Activated T-cell treated with anti-CD3 and anti-CD28 coated beads, Interleukin-2, amount 50 U/mL, for 72 hours (primary cell): Measurements from ENCODE around the gene NIP7. TPM values are rescaled to one million over a fixed set of nuclear protein-coding genes. Genes with fewer than 3 reads are reported as not detected.

Experiments
- ATAC-seq, 2 donors: fragments of 150-1000 bp; cut with Tn5 transposase; replicated peaks in 1 of 2; 2 replicates each; pipeline ENCODE4 v1.10.0; 2021; ENCODE audit warnings: moderate library complexity in 2 of 2, mild to moderate bottlenecking in 1 of 2
- DNase-seq, 2 donors: peaks; one replicate each; pipeline ENCODE4 v3.0.0; 2021 to 2022; ENCODE audit warnings: mixed read lengths in 1 of 2
- H3K27ac Mint-ChIP-seq: one replicate; pipeline ENCODE4 v1.8.0; 2022; ENCODE audit warnings: mild to moderate bottlenecking, moderate library complexity, mixed read lengths
- H3K27me3 Mint-ChIP-seq: one replicate; pipeline ENCODE4 v1.8.0; 2022; ENCODE audit warnings: low read depth, mixed read lengths
- H3K36me3 Mint-ChIP-seq, 2 donors: one replicate each; pipeline ENCODE4 v1.8.0; 2022; ENCODE audit warnings: mixed read lengths in 2 of 2, mild to moderate bottlenecking in 1 of 2; ENCODE audit not compliant: insufficient read depth in 2 of 2
- H3K4me1 Mint-ChIP-seq: one replicate; pipeline ENCODE4 v1.8.0; 2022; ENCODE audit warnings: low read depth, mixed read lengths
- H3K4me3 Mint-ChIP-seq, 2 donors: one replicate each; pipeline ENCODE4 v1.8.0; 2022; ENCODE audit warnings: mild to moderate bottlenecking in 2 of 2, mixed read lengths in 2 of 2, moderate library complexity in 2 of 2
- H3K9me3 Mint-ChIP-seq, 2 donors: one replicate each; pipeline ENCODE4 v1.8.0; 2022; ENCODE audit warnings: mixed read lengths in 2 of 2
- total RNA-seq, 2 donors: library from RNA; stranded (reverse); gene quantifications; one replicate each; pipeline ENCODE4 v1.2.3, GENCODE V29; 2022

NIP7 gene
- total RNA-seq, 2 donors from 2014 or later: 30.8 to 32.2 TPM

DNA sequence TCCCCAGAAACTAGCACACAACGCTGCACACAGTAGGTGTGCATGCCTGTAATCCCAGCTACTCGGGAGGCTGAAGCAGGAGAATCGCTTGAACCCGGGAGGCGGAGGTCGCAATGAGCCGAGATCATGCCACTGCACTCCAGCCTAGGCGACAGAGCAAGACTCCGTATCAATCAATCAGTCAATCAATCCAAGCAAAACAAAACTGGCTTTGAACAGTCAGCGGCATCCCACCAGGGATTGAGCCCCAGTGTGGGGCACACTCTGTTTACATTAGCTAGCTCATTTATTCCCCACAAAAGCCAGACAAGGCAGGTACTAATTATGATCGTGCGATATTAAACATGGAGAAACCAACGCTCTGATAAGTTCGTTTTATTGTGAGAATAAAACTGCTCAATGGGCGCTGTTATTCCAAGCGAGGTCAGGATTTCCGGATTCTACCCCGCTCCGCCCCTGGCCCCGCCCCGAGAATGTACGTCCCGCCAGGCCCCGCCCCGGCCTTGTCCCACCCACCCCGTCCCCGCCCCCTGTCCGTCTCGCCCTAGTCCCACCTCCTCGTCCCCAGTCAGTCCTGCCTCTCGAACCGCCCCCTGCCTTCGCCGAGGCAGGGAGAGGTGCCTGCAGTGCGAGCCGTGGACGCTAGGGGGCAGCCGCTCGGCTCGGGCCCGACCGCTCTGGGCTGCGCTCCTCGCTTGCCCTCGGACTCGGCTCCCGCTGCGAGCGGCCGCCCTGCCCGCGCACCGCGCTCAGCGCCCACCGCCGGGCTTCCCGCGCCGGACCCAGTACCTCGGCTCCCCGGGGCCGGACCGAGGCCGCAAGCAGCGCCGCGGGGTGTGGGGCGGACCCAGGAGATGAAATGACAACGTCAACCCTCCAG, 28.7 kb upstream of the NIP7 start, which contains the start of gene VPS4A:
TSS of gene VPS4A (plus strand) at position 698 of the 880 bp plus-strand sequence. CDS start at position 860, 162 bp downstream.
- peak; percentile 98 to 100 for DNase-seq
- no peaks in the 10 kb centered on the region for H3K9me3 Mint-ChIP-seq
- H3K4me3 Mint-ChIP-seq: peak within 1 kb of the TSS; percentile 89 to 99
- peak; percentile 92 to 96 for ATAC-seq
- H3K27ac Mint-ChIP-seq: peak within 1 kb of the TSS; percentile 77
- H3K36me3 Mint-ChIP-seq: peaks cover 2 to 12% of the 10 kb centered on the region in 2 donors
- H3K4me1 Mint-ChIP-seq: peaks cover 29% of the 10 kb centered on the region
- no peaks in the 10 kb centered on the region for H3K27me3 Mint-ChIP-seq

DNA sequence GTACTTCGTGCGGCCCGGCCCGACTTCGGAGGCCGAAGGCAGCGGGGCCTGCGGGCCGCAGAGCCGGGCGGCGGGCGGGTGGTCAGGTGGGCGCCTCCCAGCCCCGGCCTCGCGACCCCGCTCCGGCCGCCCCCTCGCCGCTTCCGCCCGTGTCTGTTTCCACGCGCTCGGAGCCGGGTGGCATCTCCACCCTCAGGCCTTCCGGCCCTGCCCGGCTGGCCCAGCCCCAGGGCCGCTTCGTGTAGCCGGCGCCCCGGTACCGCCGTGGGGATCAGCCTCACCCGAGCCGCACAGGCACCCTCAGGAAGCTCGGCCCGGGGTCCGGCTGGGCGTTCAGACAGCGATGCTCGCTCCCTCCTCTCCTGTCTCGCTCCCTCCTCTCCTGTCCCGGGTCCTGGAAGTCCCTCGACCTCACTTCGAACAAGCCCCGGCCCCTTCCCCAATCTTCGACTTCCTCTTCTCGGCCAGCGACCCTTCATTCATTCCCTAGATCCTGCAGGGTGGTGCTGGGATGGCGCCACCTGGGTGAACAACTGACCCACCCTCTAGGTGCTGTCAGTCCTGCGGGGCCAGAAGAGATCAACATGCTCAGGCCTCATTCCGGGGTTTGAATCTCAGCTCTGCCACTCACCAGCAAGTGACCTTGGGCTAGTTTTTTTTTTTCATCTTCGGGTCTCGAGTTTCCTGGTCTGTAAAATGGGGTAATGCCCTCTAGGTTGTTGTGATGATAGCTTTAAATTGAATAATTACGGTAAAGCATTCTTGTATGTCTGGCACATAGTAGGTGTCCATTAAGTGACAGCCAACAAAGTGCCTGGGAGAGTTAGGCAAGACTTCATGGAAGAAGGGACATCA, 27.8 kb upstream of the NIP7 start:
- H3K4me1 Mint-ChIP-seq: peaks cover 29% of the 10 kb centered on the region
- peak; percentile 56 to 65 for DNase-seq

DNA sequence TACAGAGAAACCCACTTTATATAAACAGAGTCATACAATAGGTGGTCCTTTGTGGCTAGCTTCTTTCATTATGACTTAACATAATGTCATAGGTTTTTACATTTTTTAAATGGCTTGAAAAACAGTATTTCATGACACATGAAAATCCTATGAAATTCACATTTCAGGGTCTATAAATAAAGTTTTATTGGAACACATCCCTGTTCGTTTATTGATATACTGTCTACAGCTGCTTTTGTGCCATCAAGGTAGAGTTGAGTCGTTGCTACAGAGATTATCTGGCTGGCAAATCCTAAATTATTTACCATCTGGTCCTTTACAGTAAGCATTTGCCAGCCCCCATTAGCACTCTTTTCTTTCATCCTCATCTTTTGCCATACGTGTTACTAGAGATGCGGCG, 26.1 kb upstream of the NIP7 start:
- Mint-ChIP-seq H3K4me1 (peaks cover 29% of the 10 kb centered on the region), H3K27me3 (no peaks in the 10 kb centered on the region), H3K27ac (peak overlapping the region; percentile 79), H3K9me3 (no peaks in the 10 kb centered on the region), H3K36me3 (peaks cover 2 to 16% of the 10 kb centered on the region in 2 donors), H3K4me3 (peak overlapping the region; percentile 71 to 74)
- ATAC-seq: no peak
- DNase-seq: no peak

More for the DNA sequence above, 27.8 kb upstream of the NIP7 start:
- Mint-ChIP-seq H3K27ac (peak overlapping the region; percentile 77), H3K9me3 (no peaks in the 10 kb centered on the region), H3K4me3 (peak overlapping the region; percentile 87 to 99), H3K36me3 (peaks cover 2 to 14% of the 10 kb centered on the region in 2 donors), H3K27me3 (no peaks in the 10 kb centered on the region)
- peak; percentile 61 to 69 for ATAC-seq

DNA sequence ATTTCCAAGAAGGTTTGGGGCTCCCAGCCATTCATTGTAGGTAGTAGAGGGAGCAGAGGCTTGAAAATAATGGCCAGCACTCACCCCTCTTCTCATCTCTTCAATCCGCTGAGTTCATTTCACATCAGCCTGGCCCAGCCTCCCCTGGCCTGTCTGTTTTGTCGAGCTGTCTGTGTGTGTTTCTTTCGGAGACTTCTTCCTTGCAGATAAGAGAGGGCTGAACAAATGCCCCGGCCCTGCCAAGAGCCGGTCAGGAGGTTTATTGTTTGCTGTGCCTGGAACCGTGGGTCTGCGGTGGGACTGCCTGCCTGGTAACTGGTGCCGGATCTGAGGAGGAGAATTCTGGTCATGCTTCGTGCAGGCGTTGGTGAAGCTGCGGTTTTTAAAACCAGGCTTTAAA, 25.0 kb upstream of the NIP7 start:
- Mint-ChIP-seq H3K36me3 (peaks cover 3 to 19% of the 10 kb centered on the region in 2 donors), H3K4me1 (peaks cover 29% of the 10 kb centered on the region)

DNA sequence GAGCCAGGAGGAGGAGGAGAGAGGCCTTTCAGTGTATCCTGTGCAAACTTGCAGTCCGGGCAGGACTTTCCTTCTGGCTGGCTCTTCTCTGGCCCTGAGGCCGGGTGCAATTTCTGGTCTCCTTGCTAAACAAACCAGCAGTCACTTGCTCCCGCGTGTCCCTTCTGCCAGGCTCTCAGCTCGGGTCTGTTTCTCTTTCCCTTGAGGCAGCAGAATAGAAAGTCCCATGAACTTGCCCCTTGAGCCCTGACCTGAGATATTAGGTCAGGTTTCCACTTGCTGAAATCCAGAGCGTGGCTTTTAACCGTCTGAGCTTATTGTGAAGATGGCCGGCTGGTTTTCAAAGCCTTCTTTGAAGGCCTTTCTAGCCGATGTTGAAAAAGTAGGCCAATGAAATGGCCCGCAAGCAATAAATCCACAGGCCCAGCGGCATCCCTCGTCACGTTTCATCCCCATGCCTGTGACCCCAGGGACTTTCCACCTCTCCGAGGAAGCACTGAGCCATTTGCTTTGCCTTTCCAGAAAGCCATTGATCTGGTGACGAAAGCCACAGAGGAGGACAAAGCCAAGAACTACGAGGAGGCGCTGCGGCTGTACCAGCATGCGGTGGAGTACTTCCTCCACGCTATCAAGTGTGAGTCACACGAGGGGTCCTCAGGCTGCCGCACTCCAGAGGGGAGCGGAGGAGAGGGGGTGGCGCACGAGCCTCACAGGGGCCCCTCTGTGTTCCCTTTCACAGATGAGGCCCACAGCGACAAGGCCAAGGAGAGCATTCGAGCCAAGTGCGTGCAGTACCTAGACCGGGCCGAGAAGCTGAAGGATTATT, 23.9 kb upstream of the NIP7 start:
- Mint-ChIP-seq H3K4me1 (peaks cover 24% of the 10 kb centered on the region), H3K36me3 (peaks cover 5 to 20% of the 10 kb centered on the region in 2 donors), H3K4me3 (no peak overlapping the region), H3K9me3 (no peaks in the 10 kb centered on the region), H3K27me3 (no peaks in the 10 kb centered on the region), H3K27ac (no peak overlapping the region)
- DNase-seq (no peak), ATAC-seq (no peak)

More for the DNA sequence above, 25.0 kb upstream of the NIP7 start:
- ATAC-seq (no peak), DNase-seq (no peak)
- Mint-ChIP-seq H3K27ac (no peak overlapping the region), H3K27me3 (no peaks in the 10 kb centered on the region), H3K4me3 (no peak overlapping the region), H3K9me3 (no peaks in the 10 kb centered on the region)

DNA sequence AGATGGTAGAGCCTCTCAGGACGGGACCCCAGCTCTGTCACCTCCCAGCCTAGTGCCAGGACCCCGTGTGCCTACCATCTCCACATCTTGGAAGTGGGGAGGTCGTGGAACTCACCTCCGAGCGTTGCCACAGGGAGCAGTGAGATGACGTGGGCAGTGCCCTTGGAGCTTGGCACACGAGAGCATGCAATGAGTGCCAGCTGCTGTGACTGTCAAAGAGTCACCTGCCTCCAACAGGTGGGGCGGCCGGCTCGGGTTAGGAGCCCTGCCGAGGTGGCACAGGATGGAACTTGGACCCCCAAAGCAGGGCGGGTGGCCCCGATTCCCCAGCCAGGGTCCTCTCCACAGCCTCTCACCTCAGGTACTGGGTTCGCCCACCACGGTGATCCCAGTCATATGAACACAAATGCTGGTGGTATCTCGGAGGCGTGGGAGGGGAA, 23.0 kb upstream of the NIP7 start:
- H3K27me3 Mint-ChIP-seq: no peaks in the 10 kb centered on the region
- H3K9me3 Mint-ChIP-seq: no peaks in the 10 kb centered on the region
- DNase-seq: no peak
- H3K36me3 Mint-ChIP-seq: peaks cover 6 to 24% of the 10 kb centered on the region in 2 donors
- no peak for ATAC-seq
- no peak overlapping the region for H3K27ac Mint-ChIP-seq
- no peak overlapping the region for H3K4me3 Mint-ChIP-seq
- peaks cover 25% of the 10 kb centered on the region for H3K4me1 Mint-ChIP-seq

DNA sequence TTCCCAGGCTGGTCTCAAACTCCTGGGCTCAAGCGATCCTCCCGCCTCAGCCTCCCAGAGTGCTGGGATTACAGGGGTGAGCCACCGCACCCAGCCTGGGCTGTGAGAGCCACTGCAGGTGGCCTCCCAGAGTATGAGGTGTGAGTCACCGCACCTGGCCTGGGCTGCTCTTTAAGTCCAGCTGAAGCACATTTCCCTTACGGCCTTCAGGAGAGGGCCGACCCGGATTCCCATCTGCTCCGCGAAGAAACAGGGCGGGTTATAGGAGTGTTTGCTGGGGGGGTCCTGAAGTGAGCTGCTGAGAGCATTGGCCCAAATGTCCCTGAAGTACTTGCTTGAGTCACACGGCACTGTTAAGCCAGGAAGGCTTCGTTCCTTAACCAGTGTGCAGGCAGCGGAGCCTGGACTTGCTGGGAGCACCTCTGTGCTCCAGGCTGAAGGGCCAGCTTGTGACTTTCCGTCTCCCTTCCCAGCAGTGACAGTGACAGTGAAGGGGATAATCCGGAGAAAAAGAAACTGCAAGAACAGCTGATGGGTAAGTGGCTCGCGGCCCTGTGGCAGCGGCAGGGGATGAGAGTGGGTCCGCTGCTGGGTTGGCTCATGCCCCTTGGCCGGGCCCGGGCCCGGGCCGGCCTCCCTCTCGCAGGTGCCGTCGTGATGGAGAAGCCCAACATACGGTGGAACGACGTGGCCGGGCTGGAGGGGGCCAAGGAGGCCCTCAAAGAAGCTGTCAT, 21.2 kb upstream of the NIP7 start:
- peaks cover 7 to 23% of the 10 kb centered on the region in 2 donors for H3K36me3 Mint-ChIP-seq
- H3K4me3 Mint-ChIP-seq: no peak overlapping the region
- no peaks in the 10 kb centered on the region for H3K9me3 Mint-ChIP-seq
- no peaks in the 10 kb centered on the region for H3K27me3 Mint-ChIP-seq
- H3K27ac Mint-ChIP-seq: no peak overlapping the region
- no peak for DNase-seq
- H3K4me1 Mint-ChIP-seq: peaks cover 23% of the 10 kb centered on the region
- no peak for ATAC-seq

DNA sequence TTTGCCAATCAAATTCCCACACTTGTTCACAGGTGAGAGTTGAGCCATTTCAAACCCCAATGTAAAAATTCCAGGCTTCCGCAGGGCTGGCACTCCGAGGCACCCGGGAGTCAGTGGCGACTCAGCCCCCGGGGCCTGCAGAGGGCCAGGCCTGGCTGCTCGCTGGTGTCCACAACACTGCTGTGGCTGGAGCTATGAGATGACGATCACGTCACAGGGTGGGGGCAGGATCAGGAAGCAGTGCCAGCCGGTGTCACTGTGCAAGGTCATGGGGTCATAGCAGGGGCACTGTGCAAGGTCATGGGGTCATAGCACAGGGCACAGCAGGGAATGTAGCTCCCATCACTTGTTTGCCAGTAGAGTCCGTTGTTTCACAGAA, 20.7 kb upstream of the NIP7 start:
- no peak overlapping the region for H3K27ac Mint-ChIP-seq
- H3K27me3 Mint-ChIP-seq: no peaks in the 10 kb centered on the region
- no peaks in the 10 kb centered on the region for H3K9me3 Mint-ChIP-seq
- peaks cover 18% of the 10 kb centered on the region for H3K4me1 Mint-ChIP-seq
- no peak for DNase-seq
- no peak for ATAC-seq
- no peak overlapping the region for H3K4me3 Mint-ChIP-seq
- peaks cover 5 to 20% of the 10 kb centered on the region in 2 donors for H3K36me3 Mint-ChIP-seq

DNA sequence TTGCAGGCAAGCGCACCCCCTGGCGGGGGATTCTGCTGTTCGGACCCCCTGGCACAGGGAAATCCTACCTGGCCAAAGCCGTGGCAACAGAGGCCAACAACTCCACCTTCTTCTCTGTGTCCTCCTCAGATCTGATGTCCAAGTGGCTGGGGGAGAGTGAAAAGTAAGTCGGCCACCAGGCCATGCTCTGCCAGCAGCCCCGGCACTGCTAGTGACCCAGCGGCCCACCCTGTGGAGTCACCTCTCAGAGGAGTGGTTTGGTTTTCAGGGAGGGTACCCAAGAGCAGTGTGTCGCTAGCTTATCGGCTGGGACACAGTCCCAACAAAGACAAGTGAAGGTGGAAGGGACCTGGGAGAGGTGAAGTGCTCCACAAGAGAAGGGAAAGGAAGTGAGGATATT, 20.2 kb upstream of the NIP7 start:
- peaks cover 21% of the 10 kb centered on the region for H3K4me1 Mint-ChIP-seq
- no peak overlapping the region for H3K4me3 Mint-ChIP-seq
- DNase-seq (no peak), ATAC-seq (no peak)
- H3K9me3 Mint-ChIP-seq: no peaks in the 10 kb centered on the region
- H3K27me3 Mint-ChIP-seq: no peaks in the 10 kb centered on the region
- no peak overlapping the region for H3K27ac Mint-ChIP-seq
- peaks cover 5 to 16% of the 10 kb centered on the region in 2 donors for H3K36me3 Mint-ChIP-seq

DNA sequence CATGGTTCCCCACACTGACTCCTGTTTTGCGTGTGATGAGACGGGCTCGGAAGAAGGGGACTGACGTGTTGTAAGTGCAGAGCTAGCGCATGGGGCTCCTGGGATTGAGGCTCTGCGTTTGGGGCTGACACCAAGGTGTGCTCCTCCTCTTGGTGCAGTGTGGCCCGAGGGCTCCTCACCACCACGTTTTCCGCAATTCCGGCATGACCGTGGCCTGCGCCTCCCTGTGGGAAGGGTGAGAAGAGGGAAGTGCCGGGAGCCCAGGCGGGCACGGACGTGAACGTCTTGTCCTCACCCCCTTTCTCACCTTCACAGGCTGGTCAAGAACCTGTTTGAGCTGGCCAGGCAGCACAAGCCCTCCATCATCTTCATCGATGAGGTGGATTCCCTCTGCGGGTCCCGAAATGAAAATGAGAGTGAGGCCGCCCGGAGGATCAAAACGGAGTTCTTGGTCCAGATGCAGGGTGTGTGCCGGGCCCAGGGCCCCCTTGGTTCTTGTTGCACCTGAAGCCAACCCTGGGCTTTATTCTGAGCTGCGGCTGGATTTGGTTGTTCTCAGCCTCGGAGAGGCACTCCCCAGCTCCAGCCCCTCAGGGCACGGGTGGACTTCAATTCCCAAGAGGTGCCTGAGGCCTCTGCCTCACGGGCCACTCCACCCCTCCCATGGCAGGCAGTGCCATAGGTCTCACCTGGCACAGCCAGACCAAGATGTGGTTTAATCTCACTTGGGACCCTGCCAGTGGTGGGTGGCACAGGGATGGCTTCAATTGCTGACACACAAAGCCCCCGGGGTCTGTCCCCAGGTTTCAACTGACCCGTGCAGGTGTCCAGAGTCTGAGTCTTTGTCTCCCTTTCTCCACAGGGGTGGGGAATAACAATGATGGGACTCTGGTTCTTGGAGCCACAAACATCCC, 19.5 kb upstream of the NIP7 start:
- no peak overlapping the region for H3K27ac Mint-ChIP-seq
- peaks cover 5 to 16% of the 10 kb centered on the region in 2 donors for H3K36me3 Mint-ChIP-seq
- no peak for DNase-seq
- peaks cover 23% of the 10 kb centered on the region for H3K4me1 Mint-ChIP-seq
- no peak for ATAC-seq
- no peaks in the 10 kb centered on the region for H3K9me3 Mint-ChIP-seq
- no peak overlapping the region for H3K4me3 Mint-ChIP-seq
- H3K27me3 Mint-ChIP-seq: no peaks in the 10 kb centered on the region

DNA sequence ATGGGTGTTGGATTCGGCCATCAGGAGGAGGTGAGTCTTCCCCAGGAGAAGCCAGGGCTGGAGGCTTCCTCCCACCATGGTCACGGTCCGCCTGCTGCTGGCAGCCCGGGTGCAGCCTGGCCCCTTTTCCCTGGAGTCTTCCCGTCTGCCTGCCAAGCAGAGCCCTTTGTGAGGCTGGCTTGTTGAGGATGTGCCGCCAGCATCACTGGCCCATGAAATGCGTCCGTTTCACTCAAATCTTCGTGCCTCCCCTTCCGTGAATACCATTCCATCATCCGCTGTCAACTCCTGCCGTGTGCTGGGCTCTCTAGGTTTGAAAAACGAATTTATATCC, 18.9 kb upstream of the NIP7 start:
- no peaks in the 10 kb centered on the region for H3K27me3 Mint-ChIP-seq
- H3K4me3 Mint-ChIP-seq: no peak overlapping the region
- H3K27ac Mint-ChIP-seq: no peak overlapping the region
- DNase-seq (no peak), ATAC-seq (no peak)
- H3K9me3 Mint-ChIP-seq: no peaks in the 10 kb centered on the region
- H3K36me3 Mint-ChIP-seq: peaks cover 5 to 19% of the 10 kb centered on the region in 2 donors
- H3K4me1 Mint-ChIP-seq: peaks cover 29% of the 10 kb centered on the region
